Midbrain (tissue), 1 donor: ENCODE results near the gene PWWP2B.

Experiments used
- DNase-seq: peaks from one replicate; lab custom pipeline; 2025; lab: John Stamatoyannopoulos, UW

PWWP2B gene

DNA sequence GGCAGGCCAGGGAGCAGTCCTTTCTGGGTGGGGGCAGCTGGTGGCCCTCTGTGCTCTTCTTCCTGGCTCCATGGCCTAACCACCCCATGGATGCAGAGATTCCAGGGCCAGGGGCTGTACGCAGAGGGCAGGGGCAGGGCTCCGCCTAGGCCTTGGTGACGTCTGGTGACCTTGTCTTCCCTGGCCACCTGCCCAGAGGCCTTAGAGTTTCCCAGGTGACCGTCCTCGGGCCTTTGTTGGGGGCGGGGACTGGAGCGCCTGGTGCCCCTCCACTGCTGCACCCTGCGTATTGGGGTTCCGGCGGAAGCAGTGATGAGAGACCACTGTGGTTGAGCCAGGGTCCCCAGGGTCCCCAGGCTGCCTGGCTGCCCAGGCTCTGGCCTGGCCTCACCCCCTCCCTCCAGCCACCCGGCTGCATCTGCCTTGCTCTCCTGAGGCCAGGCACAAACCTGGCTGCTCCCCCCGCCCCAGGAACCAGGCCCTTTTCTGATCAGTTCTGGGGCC, 10.3 kb downstream of the PWWP2B start:
- DNase-seq = no peak

DNA sequence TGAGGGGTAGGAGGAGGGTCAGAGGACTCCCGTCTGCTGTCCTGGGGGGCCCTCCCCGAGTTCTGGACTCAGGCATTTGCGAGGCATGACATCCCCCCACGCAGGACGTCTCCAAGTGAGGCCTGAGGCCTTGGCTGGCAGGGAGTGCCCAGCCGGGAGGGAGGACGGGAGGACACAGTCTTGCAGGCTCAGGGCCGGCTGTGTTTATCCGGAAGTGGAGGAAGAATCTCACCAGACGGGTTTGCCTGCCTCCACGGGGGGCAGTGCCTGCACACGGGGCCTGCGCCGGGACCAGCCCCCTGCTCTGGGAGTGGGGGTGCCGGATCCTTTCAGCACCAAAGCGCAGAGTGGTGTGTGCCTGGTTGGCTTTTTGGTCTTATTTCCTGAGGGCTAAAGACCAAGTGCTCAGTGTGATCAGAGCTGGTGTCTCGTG, 10.9 kb downstream of the PWWP2B start:
- DNase-seq = no peak

DNA sequence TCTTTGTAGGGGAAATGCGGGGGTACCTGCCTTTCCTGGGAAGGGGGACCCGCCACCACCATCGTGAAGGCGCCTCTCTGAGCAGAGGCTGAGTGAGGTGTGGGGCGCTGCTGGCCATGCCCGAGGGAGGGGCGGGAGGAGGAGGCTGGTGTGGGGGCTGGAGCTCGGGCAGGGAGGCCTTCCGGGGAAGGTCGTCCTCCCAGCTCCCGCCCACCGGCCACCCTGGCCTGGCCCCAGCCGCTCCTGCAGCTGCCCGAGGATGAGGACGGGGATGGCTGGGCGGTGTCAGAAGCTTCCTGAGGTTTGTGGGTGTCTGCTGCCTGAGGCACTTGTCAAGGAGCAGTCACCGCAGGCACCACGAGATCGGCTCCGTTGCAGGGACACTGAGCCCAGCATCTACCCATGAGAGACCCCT, 11.4 kb downstream of the PWWP2B start:
- no peak for DNase-seq

DNA sequence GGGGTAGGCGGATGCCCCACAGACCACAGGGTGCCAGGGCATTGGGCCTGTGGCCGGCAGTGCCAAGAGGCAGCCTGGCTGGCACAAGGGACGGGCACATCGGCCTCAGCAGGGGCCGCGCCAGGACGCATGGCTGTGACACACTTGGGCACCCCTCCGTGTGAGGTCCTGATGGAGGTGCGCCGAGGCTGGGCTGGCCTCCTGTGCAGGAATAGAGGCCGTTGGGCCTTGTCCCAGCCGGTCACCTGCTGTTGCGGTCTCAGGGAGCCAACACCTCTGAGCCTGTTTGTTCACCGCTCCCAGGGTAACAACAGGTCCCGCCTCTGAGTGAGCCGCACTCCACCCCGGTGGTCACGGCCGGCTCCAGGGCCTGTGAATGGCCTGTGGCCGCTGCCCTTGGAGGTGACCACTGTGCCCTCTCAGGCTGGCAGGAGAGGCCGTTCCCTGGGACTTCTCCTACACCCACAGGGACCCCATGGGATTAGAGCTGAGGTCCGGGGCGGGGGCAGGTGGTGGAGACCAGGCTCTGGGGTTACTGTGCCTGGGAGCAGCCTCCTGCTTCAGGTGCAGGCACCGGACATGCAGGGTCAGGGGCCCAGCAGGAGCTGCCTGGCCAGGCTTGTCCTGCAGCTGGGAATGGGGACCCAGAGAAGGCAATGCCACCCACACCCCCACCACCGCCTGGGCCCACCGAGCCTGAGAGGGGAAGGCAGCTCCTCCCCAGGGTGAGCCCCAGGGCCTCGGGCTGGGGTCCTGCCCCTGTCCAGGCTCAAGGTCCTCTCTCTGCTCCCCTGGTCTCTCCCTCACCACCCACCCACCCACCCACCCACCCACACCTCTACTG, 12.0 kb downstream of the PWWP2B start:
- DNase-seq = no peak

GRCh38 chr10:132409667-132410028, 12.6 kb downstream of the PWWP2B start:
- DNase-seq = no peak

DNA sequence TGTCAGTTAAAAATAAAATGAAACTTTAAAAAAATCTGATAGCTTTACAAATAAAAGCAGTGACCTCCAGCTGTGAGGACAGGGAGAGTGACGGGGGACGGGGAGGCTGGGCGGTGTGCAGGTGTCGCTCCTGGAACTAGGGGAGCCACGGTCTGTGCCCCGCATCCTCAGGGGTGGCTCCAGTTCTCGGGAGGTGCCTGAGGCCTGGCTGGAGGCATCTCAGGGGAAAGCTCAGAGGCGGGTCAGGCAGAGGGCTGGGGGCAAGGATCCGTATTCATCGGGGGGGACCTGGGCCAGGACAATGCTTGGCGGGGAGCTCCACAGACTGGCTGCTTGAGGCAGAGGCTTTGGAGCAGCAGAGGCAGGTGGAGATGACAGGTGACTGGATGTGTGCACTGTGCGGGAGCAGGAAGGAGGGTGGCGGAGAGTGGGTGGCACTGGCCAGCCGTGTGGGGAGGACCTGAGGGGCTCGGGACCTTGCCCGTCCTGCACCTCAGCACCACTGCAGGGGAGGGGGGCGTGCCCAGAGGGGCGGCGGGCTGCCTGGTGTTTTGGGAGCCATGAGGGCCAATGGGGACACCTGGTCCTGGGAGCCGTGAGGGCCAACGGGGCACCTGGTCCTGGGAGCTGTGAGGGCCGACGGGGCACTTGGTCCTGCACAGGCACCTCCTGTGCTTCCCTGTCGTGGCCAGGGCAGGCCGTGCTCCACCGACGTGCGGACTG, 13.2 kb downstream of the PWWP2B start:
- no peak for DNase-seq

GRCh38 chr10:132410779-132411532, 14.0 kb downstream of the PWWP2B start:
- no peak for DNase-seq

DNA sequence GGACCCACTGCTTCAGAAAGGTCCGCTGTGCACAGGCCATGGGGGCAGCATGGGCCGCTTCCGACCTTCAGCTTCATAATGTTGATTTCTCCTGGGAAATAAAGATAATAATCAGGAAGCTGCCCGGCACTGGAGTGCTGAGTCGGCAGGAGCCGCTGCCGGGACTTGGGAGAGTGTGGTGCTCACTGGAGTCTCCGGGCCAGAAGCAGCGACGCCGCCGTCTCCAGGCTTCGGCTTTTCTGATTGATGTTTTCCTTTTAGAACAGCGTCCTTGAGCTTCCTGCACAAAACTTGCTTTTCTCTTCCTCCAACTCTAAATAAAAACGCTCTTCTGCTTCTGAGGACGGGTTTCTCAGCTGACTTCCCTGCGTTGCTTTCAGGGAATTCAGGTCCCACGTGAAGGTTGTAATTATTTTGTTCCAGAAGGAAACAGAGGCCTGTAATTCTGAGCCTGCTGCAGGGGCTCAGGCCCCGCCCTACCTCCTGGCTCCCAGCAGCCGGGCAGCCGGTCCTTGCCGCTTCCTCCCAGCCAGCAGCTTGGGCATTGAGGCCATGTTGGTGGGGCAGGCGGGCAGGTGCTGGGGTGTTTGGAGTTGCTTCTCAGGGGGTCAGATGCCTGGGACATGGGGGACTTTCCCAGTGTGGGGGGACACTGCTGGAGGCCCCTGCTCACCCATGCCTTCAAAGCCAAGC, 14.7 kb downstream of the PWWP2B start:
- DNase-seq = no peak

DNA sequence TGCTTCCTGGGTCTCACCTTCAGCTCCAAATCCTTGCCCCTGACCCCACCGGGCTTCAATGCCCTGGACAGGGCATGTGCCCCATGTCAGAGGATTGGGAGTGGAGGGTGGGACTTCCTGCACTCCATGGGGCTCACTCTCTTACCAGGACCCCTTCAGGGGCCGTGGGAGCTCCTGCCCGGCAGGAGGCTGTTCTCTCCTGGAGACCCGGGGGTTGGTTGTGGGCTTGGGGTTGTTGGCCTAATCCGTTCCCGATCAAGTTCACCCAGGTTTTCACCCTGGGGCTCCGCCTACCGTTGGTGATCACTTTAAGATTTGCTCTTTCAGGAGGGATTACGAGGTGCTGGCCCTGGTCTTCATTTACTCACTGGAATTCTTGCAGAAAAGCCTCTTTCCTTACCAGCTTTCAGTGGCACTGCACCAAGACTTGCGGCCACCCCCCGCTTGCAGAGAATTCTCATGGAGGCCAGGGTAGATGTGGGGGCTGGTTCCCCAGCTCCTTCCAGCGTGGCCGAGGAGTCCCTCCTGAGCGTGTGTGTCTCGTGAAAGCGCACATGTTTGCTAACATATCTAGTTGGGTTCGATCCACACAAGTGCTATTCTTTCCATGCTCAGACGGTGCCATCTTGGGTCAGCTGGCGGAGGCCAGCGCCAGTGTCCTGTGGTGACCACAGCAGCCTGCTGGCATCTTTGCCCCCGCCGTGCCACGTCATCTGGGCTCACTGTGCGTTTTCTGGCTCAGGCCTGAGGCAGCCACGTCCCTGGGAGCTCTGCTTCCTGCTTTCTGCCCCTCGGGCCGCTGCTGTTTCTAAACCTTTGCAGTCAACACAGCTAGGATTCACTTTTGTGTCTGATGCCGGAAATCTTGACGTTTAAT, 15.6 kb downstream of the PWWP2B start:
- DNase-seq = no peak

DNA sequence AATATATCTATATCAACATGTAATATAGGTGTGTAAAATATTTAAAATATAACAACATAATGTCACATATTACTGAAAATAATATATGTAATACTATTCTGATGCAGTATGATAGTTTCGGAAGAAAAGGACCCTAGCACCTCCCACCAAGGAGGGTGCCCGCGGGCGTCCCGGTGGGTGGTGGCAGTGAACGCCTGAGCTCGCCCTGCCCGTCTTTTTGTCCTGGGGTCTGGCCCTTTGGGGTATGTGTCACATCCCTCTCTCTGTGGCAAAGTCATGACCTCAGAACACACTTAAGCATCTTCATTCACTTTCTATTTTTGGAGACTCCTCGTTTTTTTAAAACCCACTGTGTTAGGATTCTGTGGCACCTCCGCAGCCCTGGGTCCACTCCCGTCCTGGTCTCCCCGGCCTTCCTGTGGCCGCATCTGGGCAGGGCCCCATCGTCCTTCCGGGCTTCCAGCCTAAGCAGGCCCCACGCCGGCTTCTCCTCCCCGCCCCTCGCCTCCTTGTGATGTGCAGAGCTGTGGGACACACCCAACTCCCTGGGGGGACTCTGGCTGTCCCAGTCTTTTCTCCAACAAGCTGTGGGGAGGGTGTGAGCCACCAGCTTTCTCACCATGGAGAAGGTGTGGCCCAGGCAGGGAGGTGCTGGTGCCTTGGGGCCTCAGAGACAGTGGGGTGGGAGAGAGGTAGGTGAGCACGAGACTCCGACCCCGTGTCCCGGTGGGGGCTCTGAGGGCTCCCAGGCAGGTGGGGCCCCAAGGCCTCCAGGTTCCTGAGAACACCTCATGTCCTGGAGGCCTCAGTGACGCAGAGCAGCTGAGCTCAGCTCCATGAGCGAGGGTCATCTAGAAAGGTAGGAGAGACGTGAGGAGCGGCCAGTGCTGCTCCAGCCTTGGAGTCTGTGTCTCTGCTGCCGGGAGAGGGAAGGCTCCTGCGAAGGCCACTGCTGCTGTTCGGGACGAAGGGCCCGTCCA, 16.5 kb downstream of the PWWP2B start:
- no peak for DNase-seq

GRCh38 chr10:132414402-132415016, 17.5 kb downstream of the PWWP2B start:
- no peak for DNase-seq

DNA sequence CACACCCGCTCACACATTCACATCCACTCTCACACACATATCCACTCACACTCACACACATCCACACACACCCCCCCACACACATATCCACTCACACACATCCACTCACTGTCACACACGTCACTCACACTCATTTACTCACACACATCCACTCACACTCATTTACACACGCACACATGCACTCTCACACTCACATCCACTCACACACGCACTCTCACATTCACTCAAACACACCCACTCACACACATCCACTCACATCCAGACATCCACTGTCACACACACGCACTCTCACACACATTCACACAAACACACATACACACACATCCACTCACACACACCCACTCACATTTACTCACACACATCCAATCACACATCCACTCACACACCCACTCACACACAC, 18.3 kb downstream of the PWWP2B start:
- DNase-seq = no peak

GRCh38 chr10:132415956-132416355, 19.0 kb downstream of the PWWP2B start:
- DNase-seq = no peak

DNA sequence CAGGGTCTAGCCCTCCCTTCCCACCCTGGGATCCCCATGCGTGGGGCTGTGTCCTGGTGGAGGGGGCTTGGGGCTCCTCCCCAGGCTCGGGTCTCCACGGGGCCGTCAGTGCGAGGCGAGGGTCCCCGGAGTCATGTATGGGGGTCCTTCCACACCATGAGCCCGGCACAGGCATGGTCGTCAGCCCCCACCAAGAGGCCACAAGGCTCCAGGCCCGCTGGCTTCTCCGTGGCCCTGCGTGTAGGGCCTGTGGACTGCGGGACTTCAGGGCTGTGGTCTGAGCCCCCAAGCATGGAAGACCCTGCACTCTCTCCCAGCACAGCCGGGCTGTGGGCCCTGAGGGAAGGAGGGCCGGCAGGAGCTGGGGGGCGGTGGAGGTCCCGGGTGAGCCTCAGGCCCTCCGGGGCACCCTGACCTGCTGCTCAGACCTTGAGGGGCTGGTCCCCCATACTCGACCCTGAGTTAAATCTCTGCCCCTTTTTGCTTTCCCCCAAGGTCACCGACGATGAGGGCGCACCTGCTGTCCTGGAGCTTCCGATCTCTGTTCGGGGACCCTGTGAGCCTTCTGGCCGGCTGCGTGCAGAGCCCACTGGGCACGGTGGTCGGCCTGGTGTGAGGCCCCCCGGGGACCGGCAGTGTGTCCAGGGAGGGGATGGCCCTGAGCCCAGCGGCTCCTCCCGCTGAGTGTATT, 19.7 kb downstream of the PWWP2B start:
- DNase-seq = no peak

DNA sequence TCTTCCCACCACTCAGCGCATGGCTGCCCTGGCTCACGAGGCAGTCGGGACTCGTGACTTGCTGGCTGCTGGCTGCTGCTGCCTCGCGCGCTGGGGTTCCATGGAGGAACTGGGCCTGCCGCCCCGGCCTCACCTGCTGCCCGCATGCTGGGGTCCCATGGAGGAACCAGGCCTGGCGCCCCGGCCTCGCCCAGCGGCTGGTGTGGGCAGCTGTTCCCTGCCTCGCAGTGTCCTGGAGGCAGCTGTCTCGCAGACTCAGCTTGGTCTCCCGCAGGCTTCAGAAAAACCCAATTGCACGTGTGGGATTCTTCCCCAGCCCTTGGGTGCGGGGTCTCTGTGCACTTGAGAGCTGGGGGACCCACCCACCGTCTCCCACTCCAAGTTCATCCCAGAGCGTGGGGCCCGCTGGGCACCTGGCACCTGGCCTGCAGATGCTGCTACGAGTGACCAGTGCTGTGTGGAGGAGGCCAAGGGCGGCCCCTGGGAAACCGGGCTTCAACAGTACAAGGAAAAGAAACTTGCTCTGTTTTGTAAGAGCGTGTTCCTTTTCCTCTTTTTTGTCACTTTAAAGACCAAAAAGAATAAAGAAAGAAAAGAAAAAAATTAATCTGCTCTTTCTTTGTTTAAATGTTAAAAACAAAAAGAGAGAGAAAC, 20.4 kb downstream of the PWWP2B start:
- DNase-seq = no peak

DNA sequence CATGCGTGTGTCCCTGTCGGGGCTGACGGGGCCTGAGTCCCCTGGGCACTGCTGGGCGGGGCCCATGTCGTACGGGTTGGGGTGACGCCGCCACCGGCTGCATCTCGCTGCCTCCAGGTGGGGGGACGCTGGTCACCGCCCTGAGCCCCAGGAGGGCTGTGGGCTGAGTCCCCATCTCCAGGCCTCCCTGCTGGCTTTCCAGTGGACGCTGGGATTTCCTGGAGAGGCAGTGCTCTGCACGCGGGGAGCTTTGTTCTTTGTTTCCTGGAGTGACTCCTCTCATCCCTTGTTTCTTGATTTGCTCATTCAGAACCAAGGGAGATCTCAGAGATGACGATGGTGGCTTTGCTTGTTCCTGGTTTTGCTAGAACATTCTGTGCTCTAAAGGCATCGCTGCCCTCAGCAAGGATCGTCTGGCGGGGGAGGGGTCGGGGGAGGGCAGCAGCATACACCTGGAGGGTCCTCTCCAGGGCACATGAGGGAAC, 21.0 kb downstream of the PWWP2B start:
- no peak for DNase-seq

DNA sequence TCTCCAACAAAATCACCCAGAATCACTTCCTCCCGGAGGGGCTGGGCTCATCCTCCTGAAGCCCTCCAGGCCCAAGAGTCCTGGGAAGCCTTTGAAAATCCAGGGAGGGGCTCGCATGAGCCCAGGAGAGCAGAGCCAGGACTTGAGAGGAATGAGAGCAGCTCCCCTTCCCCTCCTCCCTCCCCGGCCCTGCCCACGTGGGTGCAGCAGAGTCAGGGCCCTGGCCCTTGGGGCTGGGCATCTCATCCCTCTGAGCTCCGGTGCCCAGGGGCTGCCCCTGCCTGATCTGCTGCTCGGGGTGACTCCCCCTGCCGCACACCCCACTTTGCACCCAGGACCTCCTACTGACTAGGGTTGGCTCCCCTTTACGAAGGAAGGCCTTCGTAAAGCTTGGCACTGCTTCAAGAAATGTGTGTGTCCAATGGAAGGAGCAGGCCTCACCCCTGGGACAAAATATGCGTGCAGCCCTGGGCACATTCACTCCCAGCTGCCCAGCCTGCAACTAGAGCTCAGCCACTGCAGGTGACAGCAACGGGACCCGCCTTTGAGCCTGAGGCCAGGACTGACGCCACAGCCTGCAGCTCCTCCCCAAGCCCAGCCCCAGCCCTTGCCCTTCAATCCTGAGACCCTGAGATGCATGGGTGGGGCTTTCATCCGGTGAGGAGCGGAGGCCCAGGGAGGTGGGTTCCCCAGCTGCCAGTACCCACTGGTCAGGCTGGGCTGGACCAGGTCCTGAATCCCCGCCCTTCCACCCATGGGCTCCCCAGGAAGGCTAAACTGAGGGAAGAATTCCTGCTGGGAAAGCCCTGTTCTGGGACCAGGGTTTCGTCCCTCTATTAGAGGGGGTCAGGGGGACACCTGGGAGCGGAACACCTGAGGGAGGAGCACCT, 21.8 kb downstream of the PWWP2B start:
- DNase-seq = no peak
